ENCODE results near the gene AIFM3. TPM values are rescaled to one million over a fixed set of nuclear protein-coding genes. Genes with fewer than 3 reads are reported as not detected.
"Not testable (repeated sequence)": the region's sequence is repeated elsewhere in the genome, so short reads cannot be mapped to it uniquely, and the experiment has no call there.

The AIFM3 gene
- total RNA-seq, 1 donor from 2014 or later = 0.20 TPM

DNA sequence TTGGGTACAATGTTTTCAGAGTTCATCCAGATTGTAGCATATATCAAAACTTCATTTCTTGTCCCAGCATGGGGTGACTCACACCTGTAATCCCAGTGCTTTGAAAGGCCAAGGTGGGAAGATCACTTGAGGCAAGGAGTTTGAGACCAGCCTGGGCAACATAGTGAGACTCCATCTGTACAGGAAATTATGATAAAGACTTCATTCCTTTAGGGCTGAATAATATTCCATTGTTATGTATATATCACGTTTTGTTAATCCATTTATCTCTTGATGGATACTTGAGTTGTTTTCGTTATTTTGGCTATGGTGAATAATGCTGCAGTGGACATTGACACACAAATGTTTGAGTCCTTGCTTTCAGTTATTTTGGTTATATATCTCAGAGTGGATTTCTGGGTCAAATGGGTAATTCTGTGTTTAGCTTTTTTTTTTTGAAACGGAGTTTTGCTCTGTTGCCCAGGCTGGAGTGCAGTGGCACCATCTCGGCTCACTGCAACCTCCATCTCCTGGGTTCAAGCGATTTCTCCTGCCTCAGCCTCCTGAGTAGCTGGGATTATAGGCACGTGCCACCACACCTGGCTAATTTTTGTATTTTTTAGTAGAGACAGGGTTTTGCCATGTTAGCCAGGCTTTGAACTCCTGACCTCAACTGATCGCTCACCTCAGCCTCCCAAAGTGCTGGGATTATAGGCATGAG, 24.7 kb upstream of the AIFM3 start:
- DNase-seq = not testable (repeated sequence)

DNA sequence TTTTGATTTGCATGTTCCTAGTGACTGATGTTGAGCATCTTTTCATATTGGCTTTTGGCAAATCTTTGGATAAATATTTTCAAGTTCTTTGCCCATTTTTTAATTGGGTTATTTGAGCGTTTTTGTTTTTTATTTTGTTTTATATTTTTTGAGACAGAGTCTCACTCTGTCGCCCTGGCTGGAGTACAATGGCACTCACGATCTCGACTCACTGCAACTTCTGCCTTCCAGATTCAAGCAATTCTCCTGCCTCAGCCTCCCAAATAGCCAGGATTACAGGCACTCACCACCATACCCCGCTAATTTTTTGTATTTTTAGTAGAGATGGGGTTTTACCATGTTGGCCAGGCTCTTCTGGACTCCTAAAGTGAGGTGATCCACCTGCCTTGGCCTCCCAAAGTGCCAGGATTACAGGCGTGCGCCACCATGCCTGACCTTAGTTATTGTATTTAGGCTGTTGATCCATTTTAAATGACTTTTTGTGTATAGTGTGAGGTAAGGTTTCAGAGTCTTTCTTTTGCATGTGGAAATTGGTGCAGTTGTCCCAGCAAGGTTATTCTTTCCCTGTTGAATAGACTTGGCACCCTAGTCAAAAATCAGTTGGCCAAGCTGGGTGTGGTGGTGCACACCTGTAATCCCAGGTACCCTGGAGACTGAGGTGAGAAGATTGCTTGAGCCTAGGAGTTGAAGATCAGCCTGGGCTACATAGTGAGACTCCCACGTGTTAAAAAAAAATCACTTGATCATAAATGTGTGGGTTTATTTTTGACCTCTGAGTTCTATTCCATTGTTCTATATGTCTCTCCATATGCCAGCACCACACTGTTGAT, 23.7 kb upstream of the AIFM3 start:
- DNase-seq = no peak

DNA sequence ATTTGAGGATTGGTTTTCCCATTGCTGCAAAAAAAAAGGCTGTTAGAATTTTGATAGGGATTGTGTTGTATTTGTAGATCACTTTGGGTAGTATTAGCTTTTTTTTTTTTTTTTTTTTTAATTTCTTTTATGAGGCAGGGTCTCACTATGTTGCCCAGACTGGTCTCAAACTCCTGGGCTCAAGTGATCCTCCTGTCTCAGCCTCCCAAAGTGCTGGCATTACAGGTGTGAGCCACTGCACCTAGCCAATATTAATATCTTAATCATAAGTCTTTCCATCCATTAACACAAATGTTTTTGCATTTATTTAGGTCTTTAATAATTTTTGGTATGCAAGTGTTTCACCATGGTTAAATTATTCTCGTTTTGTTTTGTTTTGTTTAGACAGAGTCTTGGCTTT, 23.0 kb upstream of the AIFM3 start:
- no peak for DNase-seq

DNA sequence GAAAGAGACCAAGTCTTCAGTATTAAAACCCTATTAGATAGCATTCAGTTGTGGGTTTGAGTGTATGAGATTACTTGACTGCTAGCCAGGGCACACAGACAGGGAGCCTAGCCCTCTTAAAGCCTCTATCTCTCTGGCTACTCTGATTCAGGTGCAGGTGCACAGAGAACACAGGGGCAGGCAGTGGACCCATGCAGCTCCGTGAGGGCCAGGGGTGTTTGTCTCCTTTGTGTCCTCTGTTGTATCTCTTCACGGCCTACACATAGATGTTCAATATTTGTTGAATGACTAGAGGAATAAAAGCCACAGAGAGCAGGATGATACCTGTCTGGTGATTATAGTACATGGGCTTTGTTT, 21.5 kb upstream of the AIFM3 start:
- no peak for DNase-seq

DNA sequence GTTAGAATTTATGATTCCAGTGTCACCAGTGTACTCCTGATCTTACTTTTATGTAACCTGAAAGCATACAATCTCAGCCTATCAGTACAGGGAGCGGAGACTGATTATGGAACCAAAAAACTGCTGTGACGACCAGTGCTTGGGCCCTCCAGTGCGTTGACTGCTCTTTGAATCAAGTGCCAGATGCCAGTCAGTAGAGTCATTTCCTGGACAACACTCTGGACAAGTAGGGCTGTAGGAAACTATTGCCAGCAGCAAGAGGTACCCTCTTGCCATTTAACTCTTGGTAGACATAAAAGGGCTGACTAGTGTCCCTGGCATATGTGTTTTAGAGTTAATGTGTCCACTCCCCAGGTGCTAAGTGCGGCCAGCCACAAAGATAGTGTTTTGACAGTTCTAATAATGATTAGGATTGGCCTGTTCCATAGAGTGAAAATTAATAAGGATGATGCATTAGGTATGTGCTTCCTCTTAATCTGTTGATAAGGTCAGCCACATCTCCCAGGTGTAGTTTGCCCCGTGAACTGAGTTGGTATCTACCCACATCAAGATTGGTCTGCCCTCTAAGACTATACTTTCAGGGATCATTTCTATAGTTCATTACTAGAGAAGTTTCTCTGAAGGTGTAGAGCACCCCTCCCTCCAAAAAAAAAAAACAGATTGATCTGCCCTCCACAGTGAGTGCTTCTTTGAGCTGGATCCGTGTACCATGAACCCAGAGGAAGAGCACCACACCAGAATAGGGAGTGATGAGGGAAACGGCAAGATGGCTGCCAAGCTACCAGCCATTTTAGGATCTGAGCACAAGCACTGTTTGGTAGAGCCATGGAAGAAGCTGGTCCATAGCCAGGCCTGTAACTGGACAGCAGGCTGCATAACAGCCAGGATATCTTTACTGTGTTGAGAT, 20.7 kb upstream of the AIFM3 start:
- no peak for DNase-seq

DNA sequence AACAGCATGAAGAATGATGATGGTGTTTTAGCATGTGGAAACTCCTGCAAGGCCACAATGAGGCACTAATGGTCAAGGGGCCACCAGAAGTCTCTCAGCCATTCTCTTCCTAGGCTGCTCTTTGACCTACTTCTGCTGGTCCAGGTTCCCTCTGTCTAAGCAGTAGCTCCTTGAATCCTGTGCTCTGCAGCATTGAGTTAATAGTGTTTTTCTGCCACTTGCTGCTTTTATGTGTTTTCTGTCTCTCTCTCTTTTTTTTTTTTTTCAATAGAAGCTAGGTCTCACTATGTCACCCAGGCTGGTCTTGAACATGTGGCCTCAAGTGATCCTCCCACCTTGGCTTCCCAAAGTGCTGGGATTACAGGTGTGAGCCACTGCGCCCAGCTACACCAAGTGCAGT, 20.1 kb upstream of the AIFM3 start:
- no peak for DNase-seq

DNA sequence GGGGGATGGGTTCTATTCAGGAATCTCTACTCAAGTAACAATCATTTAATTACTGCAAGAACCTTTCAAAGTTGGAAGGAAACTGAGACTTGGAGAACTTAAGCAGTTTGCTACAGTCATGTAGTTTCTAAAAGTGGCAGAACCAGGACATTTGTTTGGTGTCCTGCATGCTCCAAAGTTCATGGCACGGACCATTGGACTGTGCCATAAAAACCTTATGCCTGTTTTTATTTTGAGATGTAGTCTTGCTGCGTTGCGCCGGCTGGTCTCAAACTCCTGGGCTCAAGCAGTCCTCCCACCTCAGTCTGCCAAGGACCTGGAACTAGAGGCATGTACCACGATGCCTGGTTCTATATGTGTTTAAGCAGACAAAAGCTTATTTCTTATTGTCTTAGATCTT, 18.6 kb upstream of the AIFM3 start:
- DNase-seq = no peak

DNA sequence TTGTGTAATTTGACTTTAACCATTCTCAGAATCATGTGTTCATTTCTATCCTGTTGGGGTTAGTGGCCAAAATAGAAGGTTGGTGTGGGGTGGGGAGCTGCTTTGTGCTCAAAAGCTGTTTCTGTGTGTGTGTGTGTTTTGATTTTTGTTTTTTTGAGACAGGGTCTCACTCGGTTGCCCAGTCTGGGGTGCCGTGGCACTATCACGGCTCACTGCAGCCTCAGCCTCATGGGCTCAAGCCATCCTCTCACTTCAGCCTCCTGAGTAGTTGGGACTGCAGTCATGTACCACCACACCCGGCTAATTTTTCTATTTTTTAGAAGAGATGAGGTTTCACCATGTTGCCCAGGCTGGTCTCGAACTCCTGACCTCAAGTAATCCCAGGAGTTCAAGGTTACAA, 18.1 kb upstream of the AIFM3 start:
- no peak for DNase-seq

DNA sequence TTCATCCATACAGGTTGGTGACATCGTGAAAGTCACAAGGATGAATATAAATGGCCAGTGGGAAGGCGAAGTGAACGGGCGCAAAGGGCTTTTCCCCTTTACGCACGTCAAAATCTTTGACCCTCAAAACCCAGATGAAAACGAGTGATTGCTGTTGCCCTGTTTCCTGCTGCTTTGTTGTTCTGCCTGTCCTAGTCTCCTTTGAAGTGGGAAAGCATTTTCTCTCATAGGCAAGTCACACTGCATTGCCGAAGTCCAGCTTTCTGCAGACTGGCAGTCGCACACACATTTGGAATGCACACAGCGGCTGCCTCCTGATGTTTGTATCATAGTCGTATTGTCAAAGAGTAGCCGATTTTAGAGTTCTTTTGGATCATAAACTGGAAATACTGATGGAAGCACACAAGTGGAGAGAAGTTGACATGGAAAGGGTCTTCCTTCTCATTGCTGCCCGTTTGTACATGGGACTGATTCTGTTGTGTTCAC, 17.3 kb upstream of the AIFM3 start:
- DNase-seq = no peak

DNA sequence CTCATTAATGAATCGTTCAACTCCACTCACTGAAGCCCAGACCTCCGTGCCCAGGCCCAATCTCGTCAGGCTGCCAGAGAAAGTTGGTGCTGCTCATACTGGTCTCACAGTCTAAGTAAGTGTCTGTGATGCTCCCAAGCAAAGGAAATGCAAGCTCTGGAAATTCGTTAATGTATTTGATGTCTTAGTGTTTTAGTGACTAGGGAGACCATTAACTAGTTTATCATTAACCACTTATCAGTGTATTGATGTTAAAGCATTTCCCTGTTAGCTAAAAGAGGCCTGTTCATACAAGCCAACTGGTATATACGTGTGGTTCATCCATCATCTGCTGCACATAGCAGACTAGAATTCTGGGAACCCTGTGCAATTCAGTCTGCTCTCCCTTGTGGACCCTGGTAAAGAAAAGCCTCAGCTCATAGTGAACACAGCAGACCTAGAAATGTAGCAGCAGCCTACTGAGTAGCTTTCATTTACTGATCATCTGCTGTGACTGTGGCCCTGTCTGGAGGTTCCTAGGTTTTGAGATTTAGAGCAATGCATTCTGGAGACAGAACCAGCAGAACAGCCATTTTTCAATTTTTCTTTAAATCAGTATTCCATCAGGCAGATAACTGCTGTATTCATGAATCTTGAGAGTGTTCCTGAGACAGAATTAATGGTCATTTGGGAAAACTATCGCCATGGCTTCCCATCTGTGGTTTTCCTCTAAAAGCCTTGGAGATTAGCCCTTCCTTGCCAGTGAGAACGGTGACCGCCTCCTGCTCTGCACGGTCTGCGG, 15.7 kb upstream of the AIFM3 start:
- no peak for DNase-seq

DNA sequence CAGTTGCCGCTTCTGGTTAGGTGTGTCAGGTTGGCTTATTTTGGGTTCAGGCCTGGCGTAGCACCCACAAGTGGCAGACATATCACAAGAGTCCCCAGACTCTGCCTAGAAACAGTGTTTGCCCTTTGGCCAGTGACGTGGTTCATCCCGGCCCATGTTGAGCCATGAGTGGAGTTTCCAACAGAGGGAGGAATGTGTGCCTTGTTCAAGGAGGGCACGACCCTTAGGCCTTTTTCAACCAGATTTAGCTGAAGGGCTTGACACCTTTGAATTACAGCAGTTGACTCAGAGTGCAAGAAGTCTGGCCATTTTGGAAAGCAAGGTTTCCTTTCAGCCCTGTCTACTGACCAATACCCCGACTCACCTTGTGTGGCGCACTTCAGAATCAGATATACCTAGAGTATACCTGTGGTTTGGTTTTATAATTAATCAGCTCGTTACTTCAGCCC, 15.1 kb upstream of the AIFM3 start:
- no peak for DNase-seq

DNA sequence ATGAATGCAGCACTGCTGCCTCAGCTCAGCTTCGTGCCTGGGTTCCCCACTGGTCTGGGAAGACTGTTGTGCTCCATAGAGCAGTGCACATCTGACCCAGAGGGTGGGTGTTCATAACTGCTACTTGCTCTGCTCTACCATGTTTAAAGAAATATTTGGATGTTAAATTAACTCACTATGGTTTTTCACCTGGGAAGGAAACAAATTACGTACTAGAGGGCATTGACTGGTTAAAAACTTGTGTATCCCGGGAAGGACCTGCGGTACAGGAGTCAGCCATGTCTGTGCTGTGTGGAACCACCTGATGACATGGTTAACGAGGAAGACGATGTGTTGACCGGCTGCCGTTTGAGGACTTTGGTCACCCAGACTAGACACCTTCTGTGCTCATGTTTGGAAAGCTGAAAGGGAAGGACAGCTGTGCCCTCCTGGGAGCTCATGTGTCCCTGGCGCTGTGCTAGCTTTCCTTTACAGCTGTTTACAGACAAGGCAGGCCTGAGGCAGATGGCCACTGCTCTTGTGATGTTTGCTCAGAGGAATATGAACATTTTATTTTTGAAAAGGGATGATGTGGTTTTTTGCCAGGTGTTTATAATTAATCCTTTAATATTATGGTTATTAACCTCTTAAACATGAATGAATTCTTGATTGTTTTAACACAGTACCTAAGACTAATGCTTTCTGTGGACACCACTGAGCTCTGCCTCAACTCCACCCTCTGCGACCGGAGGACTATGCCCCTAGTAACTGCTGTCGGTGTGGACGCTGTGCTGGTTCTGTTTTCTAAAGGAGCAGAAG, 14.3 kb upstream of the AIFM3 start:
- no peak for DNase-seq

DNA sequence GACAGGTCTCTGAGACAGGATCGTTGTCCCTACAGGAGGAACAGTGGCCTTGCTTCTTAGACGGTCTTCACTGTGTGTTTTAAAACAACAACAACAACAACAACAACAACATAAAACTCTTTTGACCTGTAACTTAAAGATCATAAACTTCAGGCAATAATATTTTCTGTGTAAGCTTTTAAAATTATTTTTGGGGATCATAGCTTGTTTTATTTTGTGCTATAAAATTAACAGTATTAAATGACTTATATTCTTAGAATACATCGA, 13.8 kb upstream of the AIFM3 start:
- DNase-seq = no peak

DNA sequence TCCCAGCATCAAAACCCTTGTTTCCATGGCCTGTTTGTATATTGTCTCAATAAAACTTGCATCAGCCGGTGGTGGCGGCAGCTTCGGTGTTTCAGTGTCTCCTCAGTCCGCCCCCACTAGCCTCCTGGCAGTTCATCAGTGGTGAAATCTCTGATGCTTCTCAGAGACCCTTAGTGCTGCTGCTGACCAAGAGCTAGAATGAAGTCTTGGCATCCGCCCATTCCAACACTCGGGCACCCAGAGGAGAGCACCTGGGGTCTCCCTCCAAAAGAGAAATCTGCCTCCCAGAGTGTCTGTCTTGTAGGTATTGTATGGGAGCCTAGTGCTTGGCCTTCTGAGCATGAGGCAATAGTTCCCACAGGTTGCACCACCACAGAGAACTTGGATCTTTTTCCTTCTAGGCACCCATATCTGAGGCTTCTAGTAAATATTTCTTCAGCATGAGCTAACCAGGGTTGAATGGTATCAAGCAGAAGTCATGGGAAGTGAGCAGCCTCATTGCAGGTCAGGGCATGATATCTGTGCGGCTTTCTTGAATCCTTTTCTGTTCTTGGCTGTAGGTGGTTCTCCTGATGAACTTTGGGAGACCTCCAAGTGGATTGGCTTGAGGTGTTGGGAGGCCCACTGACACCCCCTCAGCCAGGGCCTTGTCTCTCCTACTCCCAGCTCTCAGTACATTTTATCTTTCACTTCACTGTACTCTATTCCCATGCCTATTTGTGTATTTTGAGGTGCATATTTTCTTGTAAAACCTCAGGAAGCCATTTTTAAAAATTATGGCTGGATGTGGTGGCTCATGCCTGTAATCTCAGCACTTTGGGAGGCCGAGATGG, 13.2 kb upstream of the AIFM3 start:
- DNase-seq = no peak

DNA sequence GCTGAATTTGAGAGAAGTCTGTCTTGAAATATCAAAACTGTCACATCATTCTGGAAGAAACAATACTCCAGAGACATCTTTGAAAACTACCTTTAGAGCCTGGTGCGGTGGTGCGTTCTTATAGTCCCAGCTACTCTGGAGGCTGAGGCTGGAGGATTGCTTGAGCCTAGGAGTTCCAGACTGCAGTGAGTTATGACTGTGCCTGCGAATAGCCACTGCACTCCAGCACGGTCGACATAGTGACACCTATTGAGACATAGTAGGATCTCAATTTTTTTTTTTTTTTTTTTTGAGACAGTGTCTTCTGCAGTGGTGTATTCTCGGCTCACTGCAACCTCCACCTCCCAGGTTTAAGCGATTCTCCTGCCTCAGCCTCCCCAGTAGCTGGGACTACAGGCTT, 11.5 kb upstream of the AIFM3 start:
- DNase-seq = no peak

DNA sequence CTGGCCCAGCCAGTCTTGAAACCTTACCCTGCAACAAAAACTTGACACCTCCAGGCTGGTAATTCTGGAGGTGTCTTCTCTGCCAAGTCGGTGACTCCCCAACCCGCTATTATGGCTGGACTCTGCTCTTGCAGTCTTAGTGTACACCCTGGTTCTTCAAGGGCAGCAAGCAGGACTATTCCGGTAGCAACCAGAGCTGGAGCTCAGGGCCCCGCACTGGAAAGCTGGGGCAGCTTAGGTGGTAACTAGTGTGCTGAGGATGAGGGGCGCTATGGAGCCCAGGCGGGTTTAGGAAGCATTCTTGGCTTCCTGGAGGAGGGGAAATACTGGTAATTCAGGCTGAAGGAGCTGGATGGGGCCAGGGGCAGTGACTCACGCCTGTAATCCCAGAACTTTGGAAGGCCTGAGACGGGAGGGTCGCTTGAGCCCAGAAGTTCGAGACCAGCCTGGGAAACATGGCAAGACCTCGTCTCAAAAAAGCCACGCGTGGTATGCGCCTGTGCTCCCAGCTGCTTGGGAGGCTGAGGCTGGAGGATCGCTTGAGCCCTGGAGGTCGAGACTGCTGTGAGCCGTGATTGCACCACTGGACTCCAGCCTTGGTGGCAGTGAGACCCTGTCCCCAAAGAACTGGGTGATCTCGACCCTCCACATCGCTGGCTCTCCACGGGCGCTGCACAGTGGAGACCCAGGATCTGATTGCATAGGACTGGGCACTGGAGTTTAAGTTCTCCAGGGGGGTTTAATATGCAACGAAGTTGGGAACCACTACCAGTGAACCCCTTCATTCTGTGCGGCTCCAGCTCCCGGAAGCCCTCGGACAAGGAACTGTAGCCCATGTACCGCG, 10.6 kb upstream of the AIFM3 start:
- DNase-seq = no peak

DNA sequence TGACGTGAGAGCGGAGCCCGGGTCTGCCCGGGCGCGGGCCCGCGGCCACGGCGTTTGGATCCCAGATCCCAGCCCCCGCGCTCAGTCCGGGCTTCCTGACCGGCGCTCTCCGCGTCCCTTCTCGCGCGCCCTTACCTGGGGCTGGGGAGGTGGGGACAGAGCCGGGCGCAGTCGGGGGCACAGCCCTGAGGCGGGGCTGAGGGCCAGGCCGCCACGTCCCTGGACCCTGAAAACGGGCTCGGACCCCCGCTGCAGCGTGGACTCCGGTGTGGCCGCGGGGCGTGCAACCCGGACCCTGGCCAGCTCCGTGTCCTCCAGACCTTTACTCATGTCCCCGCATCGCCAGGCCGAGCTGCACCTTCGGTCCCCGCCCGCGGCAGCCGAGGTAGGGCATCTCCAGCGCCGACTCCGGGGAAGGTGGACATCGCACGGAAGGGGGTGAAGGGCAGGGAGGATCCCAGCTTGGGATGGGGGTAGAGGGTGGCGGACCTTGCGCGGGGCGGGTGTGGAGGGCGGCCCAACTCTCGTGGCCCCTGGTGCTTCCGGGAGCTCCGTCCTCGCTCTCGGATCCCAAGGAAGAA, 9.9 kb upstream of the AIFM3 start:
- no peak for DNase-seq

DNA sequence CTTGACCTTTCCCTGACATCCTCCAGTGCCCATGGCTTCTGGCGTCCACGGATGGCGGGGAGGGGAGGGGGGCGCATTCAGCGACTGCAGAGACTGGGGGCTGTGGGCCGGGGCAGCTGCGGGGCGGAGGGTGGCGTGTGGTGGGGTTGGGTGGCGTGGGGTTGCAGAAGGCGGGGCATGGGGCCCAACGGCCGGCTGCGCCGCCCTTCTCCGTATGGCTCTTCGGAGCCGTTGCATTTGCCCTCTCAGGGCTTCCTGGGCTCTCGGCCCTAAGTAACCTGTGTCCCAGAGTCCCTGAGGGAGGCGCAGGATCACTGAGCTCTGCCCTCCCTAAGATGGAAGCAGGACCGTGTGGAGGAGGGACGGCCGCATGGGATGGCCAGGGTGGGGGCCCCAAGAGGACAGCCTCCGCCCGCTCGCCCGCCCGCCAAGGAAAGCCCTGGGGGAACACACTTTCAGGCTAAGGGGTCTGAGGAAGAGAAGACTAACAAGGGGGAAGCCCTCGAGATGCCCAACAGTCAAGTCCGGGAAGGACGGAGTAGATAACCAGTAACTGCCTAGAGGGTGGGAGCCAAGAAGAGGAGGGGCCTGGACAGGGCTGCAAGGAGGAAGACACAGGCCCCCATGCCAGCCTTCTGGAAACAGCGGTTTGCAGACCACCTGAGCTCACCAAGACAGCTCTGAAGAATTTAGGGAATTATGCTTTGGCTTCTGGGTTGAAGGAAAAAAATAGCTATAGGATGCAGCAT, 9.2 kb upstream of the AIFM3 start:
- DNase-seq = no peak

Measured in skin of body (tissue), 2 donors.